Common myeloid progenitor, CD34-positive (primary cell): Measurements from ENCODE around the gene CCBE1. TPM values are rescaled to one million over a fixed set of nuclear protein-coding genes. Genes with fewer than 3 reads are reported as not detected.
A peak's percentile ranks its signal among the peaks of the same experiment; 100 is the strongest.

Experiments
- CTCF ChIA-PET: fragments of 350-600 bp; sonication (Branson Sonifier 250); formaldehyde crosslinking; loops from one replicate; lab custom pipeline; 2021; ENCODE audit warnings: antibody characterized with exemption; lab: Charles Lee
- POLR2A ChIA-PET: fragments of 350-600 bp; sonication (Branson Sonifier 250); formaldehyde crosslinking; loops from one replicate; lab custom pipeline; 2021; ENCODE audit warnings: antibody characterized with exemption; lab: Charles Lee
- DNase-seq, 3 donors: peaks; one replicate each; pipeline versions ENCODE4 v3.0.0 to v3.0.0-alpha.2; 2013
- H3K27ac ChIP-seq, 2 experiments: 1 replicate in 1 of 2; 2 replicates in 1 of 2; pipeline ENCODE4 v1.7.0; 2013; ENCODE audit warnings: inconsistent platforms in 2 of 2, low read length in 2 of 2, mild to moderate bottlenecking in 2 of 2, low read depth in 1 of 2, moderate library complexity in 1 of 2; ENCODE audit not compliant: severe bottlenecking in 2 of 2, insufficient read depth in 1 of 2, poor library complexity in 1 of 2
- H3K27me3 ChIP-seq, 5 experiments: replicated peaks in 2 of 5; 1 replicate in 3 of 5; 2 replicates in 2 of 5; pipeline versions ENCODE4 v1.6.1 to v1.7.0; 2013; ENCODE audit warnings: low read length in 4 of 5, mild to moderate bottlenecking in 2 of 5, moderate library complexity in 2 of 5, inconsistent platforms in 1 of 5; ENCODE audit not compliant: insufficient read depth in 5 of 5, control insufficient read depth in 4 of 5
- H3K36me3 ChIP-seq, 4 experiments: 1 replicate in 2 of 4; 2 replicates in 2 of 4; pipeline versions ENCODE4 v1.6.1 to v1.7.0; 2013; ENCODE audit warnings: low read length in 3 of 4, control low read depth in 1 of 4, mild to moderate bottlenecking in 1 of 4; ENCODE audit not compliant: control insufficient read depth in 4 of 4, insufficient read depth in 4 of 4
- H3K4me1 ChIP-seq, 4 experiments: 1 replicate in 3 of 4; 2 replicates in 1 of 4; pipeline versions ENCODE4 v1.6.1 to v1.7.1; 2013; ENCODE audit warnings: low read length in 3 of 4, mild to moderate bottlenecking in 3 of 4, control low read depth in 1 of 4, inconsistent platforms in 1 of 4, moderate library complexity in 1 of 4; ENCODE audit not compliant: control insufficient read depth in 4 of 4, insufficient read depth in 4 of 4; ENCODE audit errors: control extremely low read depth in 1 of 4
- H3K4me3 ChIP-seq, 7 experiments: 1 replicate in 4 of 7; 2 replicates in 3 of 7; pipeline versions ENCODE4 v1.5.1 to v1.7.0; 2013; ENCODE audit warnings: mild to moderate bottlenecking in 7 of 7, low read length in 6 of 7, moderate library complexity in 6 of 7, inconsistent platforms in 2 of 7, low read depth in 2 of 7, control low read depth in 1 of 7; ENCODE audit not compliant: insufficient read depth in 4 of 7, control insufficient read depth in 1 of 7; ENCODE audit errors: extremely low read depth in 1 of 7
- H3K9me3 ChIP-seq, 5 experiments: 1 replicate in 4 of 5; 2 replicates in 1 of 5; pipeline versions ENCODE4 v1.6.1 to v1.7.1; 2013; ENCODE audit warnings: low read length in 4 of 5, mild to moderate bottlenecking in 2 of 5, inconsistent platforms in 1 of 5, low read depth in 1 of 5, moderate library complexity in 1 of 5; ENCODE audit not compliant: control insufficient read depth in 4 of 5, insufficient read depth in 2 of 5; ENCODE audit errors: control extremely low read depth in 1 of 5
- WGBS: methylation state at CpG from one replicate; pipeline ENCODE4 v1.1.5; 2013; ENCODE audit not compliant: insufficient coverage; 5-methylcytosine and 5-hydroxymethylcytosine counted together
- polyA plus RNA-seq: library from polyadenylated mRNA; unstranded; fragments of 120-200 nt; gene quantifications from one replicate; pipeline ENCODE4 v1.2.1, GENCODE V29; 2013

The CCBE1 gene
- polyA plus RNA-seq = 0.03 TPM

DNA sequence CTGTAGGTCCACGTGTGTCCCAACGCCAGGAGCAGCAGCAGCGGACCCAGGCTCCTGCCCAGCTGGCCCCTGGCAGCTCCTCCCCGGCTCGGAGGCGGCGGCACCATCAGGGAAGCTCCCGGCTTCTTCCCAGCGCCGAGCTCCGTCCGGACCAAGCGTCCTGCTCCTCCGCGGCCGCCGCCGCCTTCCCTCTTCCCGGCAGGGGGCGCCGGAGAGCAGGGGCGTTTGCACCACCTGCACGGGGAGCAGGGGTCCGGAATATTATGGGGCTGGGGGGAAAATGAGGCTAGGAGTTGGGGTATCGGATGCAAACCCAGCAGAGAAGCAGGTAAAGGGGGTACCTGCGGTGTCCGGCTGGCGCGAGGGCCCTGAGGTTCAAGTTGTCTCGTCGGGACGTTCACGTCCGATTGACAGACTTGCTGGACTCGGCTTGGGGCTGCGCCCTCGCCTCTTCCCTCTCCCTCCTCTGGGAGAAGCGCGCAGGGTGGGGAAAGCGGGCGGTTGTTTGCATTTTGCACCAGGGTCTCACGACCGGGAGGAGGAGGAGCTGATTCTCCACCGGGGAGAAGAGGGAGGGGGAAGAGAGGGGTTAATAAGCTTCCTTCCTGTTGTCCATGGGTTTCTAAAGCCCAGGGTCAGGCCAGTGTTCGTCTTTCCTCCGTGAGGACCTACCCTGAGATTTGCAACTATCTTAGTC, at the start of gene CCBE1:
Gene CCBE1 (minus strand): TSS at position 188 of the 697 bp plus-strand sequence.
- H3K36me3 ChIP-seq = no peaks in the 10 kb centered on the region
- peak within 1 kb of the TSS in 5 of 7 experiments; percentile 25 to 68 (median 50) for H3K4me3 ChIP-seq
- no peak within 1 kb of the TSS for H3K27ac ChIP-seq
- H3K4me1 ChIP-seq = peaks cover 3 to 20% (median 13%) of the 10 kb centered on the region in 4 experiments
- H3K9me3 ChIP-seq = no peaks in the 10 kb centered on the region
- CTCF ChIA-PET = interaction anchor here (0.9 to 2.2 kb wide), 5 partner anchors 12 to 126 kb away, joined by 3 to 8 read pairs (median 4); no protein-coding TSS in a partner anchor
- peak in 2 of 3 donors; percentile 48 to 56 for DNase-seq
- POLR2A ChIA-PET = interaction anchor here (0.6 kb wide), 1 partner anchor 250 kb away, joined by 4 read pairs; no protein-coding TSS in a partner anchor
- WGBS = 0% methylated on average over 19 of the region's 46 CpGs
- peaks cover 25 to 82% (median 33%) of the 10 kb centered on the region in 5 experiments for H3K27me3 ChIP-seq

DNA sequence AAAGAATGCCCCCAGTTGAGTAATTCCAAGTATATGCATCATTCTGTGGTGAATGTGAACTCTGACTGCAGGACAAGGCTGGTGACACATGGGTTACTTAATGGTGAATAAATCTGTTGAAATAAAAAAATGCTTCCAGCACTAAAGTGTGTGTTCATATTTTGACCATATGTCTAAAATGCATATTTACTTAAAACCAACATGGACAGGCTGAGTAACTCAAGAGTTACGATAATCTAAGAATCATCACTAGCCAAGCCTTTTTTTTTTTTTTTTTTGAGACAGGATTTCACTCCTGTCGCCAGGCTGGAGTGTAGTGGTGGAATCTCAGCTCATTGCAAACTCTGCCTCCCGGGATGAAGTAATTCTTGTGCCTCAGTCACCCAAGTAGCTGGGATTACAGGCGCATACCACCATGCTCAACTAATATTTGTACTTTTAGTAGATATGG, 47.1 kb upstream of the CCBE1 start:
- POLR2A ChIA-PET = no interaction called here
- CTCF ChIA-PET = no interaction called here
- no peak for DNase-seq
- Histone ChIP-seq H3K4me3 (no peak overlapping the region), H3K27ac (no peak overlapping the region), H3K4me1 (no peaks in the 10 kb centered on the region), H3K9me3 (peaks cover 0 to 1% (median 0%) of the 10 kb centered on the region in 5 experiments), H3K27me3 (peaks cover 0 to 3% (median 0%) of the 10 kb centered on the region in 5 experiments), H3K36me3 (no peaks in the 10 kb centered on the region)
- 80% methylated on average over 1 of the region's 4 CpGs for WGBS

DNA sequence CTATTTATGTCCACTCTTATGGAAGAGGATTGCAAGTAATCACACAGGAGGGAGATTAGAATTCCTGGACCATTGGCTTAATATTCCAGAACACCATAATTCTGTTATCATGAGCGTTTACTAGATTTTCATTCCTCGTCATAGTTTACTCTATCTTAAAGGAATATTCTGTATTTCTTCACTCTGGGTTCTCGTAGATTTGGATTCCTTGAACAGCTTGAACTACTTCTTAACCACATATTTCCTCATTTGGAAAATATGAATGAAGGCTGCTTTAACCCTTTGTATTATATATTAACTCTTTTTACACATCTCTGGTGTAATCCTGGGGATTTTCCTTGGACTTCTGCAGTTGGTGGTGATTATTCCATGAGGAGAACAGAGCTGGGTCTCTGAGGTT, 46.3 kb upstream of the CCBE1 start:
- POLR2A ChIA-PET = no interaction called here
- Histone ChIP-seq H3K27me3 (peaks cover 0 to 3% (median 0%) of the 10 kb centered on the region in 5 experiments), H3K27ac (no peak overlapping the region), H3K4me3 (no peak overlapping the region), H3K9me3 (peaks cover 0 to 8% (median 0%) of the 10 kb centered on the region in 5 experiments), H3K36me3 (no peaks in the 10 kb centered on the region), H3K4me1 (no peaks in the 10 kb centered on the region)
- no peak for DNase-seq
- CTCF ChIA-PET = no interaction called here
- WGBS = no CpG with 5 or more reads among the region's 3 CpGs

DNA sequence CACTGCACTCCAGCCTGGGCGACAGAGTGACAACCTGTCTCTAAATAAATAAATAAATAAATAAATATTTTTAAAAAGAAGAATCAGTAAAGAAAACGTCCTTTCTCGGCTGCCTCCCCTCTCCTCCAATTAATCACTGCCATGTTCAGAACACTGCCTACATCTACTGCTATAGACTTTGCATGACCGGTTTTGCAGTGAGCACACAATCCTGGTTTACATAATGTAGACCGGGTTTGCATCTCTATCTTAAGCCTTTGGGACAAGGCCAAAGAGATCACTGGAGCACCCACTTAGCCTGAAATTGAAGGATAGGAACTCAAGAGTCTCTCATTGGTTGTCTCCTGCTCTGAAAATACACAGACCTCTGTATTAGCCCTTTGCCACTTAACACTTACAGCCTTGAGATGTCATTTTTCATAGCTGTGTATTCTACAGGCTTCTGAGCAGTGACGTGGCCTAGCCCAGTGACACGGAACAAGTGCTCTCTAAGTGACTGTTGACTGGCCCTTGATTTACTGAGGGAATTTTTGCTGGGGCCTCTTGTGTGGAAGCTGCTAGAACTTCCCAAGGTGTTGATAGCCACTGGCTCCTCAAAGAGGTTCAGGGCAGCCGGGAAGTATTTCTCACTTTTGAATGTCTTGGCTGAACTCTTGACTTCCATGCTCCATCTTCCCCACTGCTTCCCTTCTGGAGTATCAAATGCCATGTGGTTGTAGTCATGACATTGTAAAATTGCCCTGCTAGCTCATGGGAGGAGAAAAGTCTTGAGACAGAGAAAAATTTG, 45.3 kb upstream of the CCBE1 start:
- Histone ChIP-seq H3K27ac (no peak overlapping the region), H3K36me3 (no peaks in the 10 kb centered on the region), H3K4me1 (no peaks in the 10 kb centered on the region), H3K9me3 (peaks cover 0 to 8% (median 0%) of the 10 kb centered on the region in 5 experiments), H3K4me3 (no peak overlapping the region), H3K27me3 (peaks cover 0 to 3% (median 0%) of the 10 kb centered on the region in 5 experiments)
- WGBS = 98% methylated on average over 4 of the region's 8 CpGs
- POLR2A ChIA-PET = no interaction called here
- no peak for DNase-seq
- CTCF ChIA-PET = no interaction called here

DNA sequence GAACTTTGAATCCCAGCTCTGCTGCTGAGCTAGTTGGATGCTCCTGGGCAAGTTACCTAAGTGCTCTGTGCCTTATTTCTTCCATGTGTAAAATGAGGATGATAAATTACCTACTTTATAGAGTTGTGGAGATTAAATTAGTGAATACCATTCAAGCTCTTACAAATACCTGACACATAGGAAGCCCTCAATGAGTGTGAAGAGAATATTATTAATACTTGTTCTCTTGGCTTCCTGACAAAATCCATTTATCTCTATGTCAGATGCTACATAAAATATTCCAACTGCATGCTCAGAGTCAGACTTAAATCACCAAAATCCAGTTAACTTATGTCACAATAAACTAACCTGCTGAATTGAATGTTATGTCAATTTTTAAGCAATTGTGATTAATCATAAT, 42.9 kb upstream of the CCBE1 start:
- Histone ChIP-seq H3K9me3 (peaks cover 0 to 8% (median 0%) of the 10 kb centered on the region in 5 experiments), H3K4me3 (no peak overlapping the region), H3K4me1 (no peaks in the 10 kb centered on the region), H3K27ac (no peak overlapping the region), H3K27me3 (peaks cover 0 to 3% (median 0%) of the 10 kb centered on the region in 5 experiments), H3K36me3 (no peaks in the 10 kb centered on the region)
- no peak for DNase-seq
- POLR2A ChIA-PET = no interaction called here
- CTCF ChIA-PET = no interaction called here

DNA sequence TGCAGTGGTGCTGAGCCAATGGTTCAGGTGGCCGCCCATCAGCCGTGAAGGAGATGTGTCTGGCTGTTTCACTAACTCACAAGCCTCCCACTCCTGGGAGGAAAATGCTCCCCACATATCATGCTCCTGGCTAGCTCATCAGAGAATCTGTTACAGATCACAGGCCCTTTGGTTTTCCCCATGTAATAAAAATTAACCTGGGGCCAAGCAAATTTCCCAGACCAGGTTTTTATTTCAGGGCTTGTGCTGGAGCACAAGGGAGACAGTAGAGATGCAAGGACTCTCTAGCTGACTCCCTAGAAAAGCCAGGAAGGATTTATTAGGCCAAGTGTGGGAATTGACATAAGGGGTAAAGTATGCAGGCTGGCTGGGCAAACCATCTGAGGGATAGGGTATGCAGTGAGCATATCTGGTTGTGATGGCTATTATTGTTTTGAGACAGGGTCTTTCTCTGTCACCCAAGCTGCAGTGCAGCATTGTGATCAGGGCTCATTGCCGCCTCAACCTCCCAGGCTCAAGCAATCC, 40.6 kb upstream of the CCBE1 start:
- CTCF ChIA-PET = no interaction called here
- Histone ChIP-seq H3K9me3 (peaks cover 0 to 8% (median 0%) of the 10 kb centered on the region in 5 experiments), H3K27me3 (peaks cover 0 to 5% (median 0%) of the 10 kb centered on the region in 5 experiments), H3K36me3 (no peaks in the 10 kb centered on the region), H3K27ac (no peak overlapping the region), H3K4me3 (no peak overlapping the region), H3K4me1 (no peaks in the 10 kb centered on the region)
- POLR2A ChIA-PET = no interaction called here
- WGBS = 100% methylated on average over 2 of the region's 3 CpGs
- DNase-seq = no peak
